A673 (cell line): ENCODE results near the gene BEST2.

ENCODE experiments used
- EZH2 ChIP-seq: fragments of 200-600 bp; sonication (generic); IDR thresholded peaks from 2 replicates; pipeline ENCODE4 v1.6.1; 2017; ENCODE audit warnings: borderline replicate concordance, low read depth, mild to moderate bottlenecking, mixed read lengths, antibody characterized with exemption, low read length; ENCODE audit not compliant: poor library complexity, severe bottlenecking
- TF ChIP-seq, protein P1 (sequence below): fragments of 300-800, 200-600 bp; sonication (generic); conservative IDR thresholded peaks from 2 replicates; pipeline ENCODE4 v1.5.1; 2017; ENCODE audit warnings: low read depth, mild to moderate bottlenecking, antibody characterized with exemption, low read length, moderate library complexity, mixed read lengths

DNA sequence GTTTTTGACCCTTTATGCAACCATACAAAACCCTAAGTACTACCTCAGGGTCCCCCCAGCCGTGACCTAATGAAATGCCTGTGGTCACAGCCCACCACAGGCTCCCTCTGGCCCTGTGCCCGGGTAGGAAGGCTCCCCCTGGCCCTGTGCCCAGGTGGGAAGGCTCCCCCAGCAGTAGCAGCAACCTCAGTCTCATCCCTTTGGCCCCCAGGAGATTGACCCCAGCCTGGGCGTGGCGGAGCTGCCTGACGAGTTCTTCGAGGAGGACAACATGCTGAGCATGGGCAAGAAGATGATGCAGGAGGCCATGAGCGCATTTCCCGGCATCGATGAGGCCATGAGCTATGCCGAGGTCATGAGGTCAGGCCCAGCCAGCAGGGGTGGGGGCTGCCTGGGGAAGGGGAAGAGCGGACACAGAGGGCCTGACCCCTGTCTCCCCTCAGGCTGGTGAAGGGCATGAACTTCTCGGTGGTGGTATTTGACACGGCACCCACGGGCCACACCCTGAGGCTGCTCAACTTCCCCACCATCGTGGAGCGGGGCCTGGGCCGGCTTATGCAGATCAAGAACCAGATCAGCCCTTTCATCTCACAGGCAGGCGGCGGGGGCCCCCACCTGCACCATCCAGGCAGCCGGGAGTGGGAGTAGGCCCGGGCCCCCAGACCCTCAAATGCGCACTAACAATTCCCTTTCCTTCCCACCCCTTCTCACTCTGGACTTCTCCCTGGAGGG lies 6.3 kb upstream of the BEST2 start:
- TF ChIP-seq, protein P1, sequence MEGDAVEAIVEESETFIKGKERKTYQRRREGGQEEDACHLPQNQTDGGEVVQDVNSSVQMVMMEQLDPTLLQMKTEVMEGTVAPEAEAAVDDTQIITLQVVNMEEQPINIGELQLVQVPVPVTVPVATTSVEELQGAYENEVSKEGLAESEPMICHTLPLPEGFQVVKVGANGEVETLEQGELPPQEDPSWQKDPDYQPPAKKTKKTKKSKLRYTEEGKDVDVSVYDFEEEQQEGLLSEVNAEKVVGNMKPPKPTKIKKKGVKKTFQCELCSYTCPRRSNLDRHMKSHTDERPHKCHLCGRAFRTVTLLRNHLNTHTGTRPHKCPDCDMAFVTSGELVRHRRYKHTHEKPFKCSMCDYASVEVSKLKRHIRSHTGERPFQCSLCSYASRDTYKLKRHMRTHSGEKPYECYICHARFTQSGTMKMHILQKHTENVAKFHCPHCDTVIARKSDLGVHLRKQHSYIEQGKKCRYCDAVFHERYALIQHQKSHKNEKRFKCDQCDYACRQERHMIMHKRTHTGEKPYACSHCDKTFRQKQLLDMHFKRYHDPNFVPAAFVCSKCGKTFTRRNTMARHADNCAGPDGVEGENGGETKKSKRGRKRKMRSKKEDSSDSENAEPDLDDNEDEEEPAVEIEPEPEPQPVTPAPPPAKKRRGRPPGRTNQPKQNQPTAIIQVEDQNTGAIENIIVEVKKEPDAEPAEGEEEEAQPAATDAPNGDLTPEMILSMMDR = no peak
- TF ChIP-seq EZH2 = no peak
